OCI-LY3 (cell line): Measurements from ENCODE around the gene TMEFF1.

ENCODE experiments used
- CTCF ChIP-seq: fragments of 200-600, 300-600 bp; sonication (generic); IDR thresholded peaks from 2 replicates; pipeline ENCODE4 v1.5.1; 2014; ENCODE audit warnings: antibody characterized with exemption, low read length, low read depth
- EZH2phosphoT487 ChIP-seq: fragments of 200-600 bp; shearing (Covaris generic); IDR thresholded peaks from 2 replicates; pipeline ENCODE4 v1.6.1; 2018; ENCODE audit warnings: antibody characterized with exemption, mixed run types, low read depth

- TF ChIP-seq CTCF = no peak
- TF ChIP-seq EZH2phosphoT487 = no peak
Measured at GRCh38 chr9:100485196-100485595, 12.2 kb downstream of the TMEFF1 start.
